GM18951 (cell line): Measurements from ENCODE around the gene OR5AU1.
"Not testable (repeated sequence)": the region's sequence is repeated elsewhere in the genome, so short reads cannot be mapped to it uniquely, and the experiment has no call there.

Experiments
- POLR2A ChIP-seq: IDR thresholded peaks from 4 replicates; pipeline ENCODE4 v1.6.1; 2011; ENCODE audit warnings: mild to moderate bottlenecking; ENCODE audit not compliant: insufficient read length, insufficient read depth; ENCODE audit errors: extremely low read depth
- in situ Hi-C: fragments of 300-500 bp; cut with MboI; formaldehyde crosslinking; loops from one replicate; pipeline ENCODE4 v1.12.0; 2022; ENCODE audit warnings: low sequenced_read_pairs, mixed read lengths, inconsistent platforms; ENCODE audit not compliant: unreplicated experiment

OR5AU1 gene

DNA sequence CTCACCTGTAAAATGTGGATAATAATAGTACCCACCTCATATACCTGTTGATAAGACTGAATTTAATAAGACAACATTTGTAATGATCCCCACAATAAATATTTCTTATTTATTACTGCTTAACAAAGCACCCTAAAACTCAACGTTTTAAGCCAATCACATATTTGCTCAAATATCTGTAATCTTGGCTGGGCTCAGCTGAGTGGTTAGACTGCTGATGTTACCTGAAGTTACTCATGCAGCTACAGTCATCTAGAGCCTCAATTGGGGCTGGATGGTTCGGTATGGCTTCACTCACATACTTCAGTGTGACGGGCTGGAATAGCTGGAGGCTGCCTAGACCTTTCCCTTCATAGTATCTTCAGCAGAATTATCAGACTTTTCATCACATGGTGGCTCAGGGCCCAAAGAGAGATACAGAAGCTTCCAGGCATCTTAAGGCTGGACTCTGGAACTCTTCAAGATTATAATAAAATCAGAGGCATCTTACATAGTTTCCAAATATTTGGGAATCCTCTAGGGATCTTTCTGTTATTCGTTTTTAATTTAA is 4.3 kb upstream of the OR5AU1 start:
- TF ChIP-seq POLR2A, result no peak
- in situ Hi-C loops, result no loop called here

DNA sequence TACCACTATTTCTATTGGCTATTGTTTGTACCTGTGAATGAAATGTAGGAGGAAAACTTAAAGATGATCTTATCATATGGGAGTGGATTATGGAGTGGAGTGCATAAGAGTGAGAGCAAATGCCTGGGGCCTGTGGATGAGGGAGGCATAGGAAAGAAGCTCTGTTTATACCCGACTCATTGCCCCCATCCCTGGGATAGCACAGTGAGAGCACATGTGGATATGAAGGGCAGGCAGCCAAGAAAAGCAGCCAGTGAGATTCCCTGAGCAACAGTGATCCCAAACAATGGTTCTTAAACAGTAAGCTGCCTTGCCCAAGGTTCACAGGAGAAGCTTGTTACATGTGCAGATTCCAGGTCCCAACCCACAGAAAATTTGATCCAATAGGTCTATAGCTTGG is 2.3 kb upstream of the OR5AU1 start:
- in situ Hi-C loops, result not testable (repeated sequence)

DNA sequence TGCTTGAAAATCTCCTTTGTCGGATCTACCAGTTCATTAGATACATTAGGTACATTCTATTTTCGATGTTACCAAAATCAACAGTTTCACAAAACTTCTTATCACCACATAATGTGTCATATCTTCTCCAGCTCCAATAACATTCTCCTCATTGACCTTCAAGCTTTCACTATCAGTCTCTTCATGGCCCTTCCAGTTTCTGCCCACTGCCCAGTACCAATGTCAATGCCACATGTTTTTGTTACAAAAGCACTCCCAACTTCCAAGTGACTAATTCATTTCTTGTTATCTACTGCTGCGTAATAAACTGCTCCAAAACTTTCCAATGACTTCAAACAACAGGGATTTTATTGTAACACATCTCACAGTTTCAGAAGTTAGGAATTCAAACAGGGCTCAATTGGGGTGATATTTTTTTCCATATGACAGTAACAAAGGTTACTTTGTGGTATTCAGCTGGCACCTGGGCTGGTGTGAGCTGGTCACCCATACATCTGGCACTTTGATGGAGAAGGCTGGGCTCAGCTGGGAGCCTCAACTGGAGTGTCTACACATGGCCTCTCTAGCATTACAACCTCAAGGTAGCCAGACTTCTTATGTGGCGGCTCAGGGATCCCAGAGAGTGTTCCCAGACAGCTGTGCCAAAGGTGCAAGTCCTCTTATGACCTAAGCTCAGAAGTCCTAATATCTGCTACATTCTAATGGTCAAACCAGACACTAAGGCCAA is 6.1 kb downstream of the OR5AU1 start:
- no peak for TF ChIP-seq POLR2A
- in situ Hi-C loops, result no loop called here

DNA sequence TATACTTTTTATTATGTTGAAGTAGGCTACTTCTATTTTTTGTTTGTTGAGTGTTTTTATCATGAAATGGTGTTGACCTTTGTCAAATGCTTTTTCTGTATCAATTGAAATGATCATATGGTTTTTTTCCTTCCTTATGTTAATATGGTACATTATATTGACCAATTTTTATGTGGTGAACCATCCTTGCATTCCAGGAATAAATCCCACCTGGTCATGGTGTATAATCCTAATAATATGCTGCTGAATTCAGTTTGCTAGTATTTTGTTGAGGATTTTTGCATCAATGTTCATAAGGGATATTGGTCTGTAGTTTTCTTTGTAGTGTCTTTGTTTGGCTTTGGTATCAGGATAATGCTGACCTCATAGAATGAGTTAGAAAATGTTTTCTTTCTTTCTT is 10.4 kb downstream of the OR5AU1 start:
- in situ Hi-C loops, result no loop called here
- no peak for TF ChIP-seq POLR2A

DNA sequence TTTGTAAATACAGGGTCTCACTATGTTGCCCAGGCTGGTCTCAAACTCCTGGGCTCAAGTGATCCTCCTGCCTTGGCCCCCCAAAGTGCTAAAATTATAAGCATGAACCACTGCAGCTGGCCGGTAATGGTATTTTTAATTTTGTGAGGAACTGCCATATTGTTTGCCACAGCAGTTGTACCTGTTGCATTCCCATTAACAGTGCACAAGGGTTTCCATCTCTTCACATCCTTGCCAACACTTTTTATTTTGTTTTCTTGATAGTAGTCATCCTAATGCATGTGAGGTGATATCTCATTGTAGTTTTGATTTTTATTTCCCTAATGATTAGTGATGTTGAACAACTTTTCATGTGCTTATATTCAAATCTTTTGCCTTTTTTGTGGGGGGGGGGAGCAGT is 13.5 kb downstream of the OR5AU1 start:
- in situ Hi-C loops, result no loop called here
- no peak for TF ChIP-seq POLR2A

DNA sequence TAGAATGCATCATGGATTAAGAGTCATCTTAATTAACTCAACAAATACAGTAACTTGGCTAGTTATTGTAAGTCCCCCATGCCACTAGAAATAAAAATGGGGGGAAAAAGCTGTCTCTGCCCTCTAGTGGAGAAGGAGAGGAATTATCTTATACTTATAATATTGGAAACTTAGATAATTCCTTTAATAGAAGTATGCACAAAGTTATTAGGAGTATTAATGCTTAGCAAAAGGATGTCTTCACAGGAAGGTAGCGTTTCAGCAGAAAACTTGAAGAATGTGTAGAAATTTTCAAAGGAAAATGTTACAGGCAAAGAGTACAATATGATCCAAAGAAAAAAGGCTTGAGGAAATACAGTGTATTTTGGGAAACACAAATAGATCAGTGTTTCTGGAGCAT is 19.8 kb downstream of the OR5AU1 start:
- in situ Hi-C loops, result no loop called here
- no peak for TF ChIP-seq POLR2A

DNA sequence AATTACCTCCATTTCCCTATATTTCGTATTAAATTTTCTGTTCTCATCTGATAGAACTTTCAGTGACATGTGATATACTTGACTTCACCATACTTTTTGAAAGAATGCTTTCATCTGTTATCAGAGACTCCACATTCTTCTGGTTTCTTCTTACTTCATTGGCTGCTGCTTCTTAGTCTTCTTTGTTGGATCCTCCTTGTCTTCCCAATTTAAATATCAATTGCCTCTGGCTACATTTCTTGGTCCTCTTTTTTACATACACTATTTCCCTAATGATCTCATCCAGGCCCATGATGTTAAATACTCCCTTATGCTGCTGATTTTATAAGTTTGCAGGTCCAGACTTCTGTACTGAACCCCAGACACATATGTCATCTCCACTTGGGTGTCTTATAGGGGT is 22.0 kb downstream of the OR5AU1 start:
- TF ChIP-seq POLR2A, result no peak
- in situ Hi-C loops, result no loop called here

DNA sequence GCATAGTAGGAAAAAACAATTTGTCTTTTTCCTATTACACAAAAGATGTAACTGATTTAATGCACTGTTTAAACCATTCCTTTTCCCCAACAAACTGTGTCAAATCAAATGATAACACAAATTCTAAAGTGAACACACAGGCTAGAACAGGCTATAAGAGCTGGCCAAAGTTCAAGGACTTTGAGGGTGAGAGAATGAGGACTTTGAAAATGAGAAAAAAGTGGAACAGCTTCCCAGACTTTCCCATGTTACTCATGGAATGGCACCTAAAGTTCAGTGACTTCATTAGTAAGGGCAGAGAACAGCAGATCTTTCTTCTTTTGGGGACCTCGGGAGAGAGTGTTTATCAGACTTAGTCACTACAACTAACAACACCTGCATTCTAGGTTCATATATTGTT is 32.4 kb downstream of the OR5AU1 start:
- no peak for TF ChIP-seq POLR2A
- in situ Hi-C loops, result no loop called here

DNA sequence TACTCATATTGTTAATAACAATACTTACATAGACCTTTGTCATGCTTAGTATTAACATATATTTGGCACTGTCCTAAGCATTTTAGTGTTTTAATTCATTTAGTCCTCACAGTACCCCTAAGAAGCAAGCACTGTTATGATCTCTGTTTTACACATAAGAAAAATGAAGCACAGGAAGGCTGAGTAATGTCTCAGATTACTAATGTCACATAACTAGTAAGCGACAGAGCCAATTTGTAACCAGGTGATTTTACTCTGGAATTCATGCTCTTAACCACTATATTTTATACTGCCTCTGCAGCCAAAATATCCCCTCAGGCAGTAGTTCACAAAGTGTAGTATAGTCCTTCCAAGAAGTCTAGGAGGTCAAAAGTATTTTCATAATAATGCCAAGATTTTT is 34.7 kb downstream of the OR5AU1 start:
- no peak for TF ChIP-seq POLR2A
- in situ Hi-C loops, result no loop called here

DNA sequence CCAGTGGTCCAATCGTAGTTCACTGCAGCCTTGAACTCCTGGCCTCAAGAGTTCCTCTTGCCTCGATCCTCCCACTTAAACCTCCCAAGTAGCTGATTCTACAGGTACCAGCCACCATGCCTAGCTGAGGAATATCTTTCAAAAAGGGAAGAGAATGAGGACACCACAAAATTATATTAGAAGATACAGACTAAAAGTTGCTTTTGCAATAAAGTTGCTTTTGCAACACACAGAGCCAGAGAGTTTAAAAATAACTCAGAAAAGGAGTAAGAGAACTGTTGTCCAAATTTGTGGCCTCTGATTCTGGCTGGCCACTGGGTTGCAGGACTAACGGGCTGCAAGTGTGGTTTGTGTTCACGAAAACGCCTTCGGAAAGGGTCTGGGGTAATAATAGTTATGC is 35.2 kb downstream of the OR5AU1 start:
- TF ChIP-seq POLR2A, result no peak
- in situ Hi-C loops, result no loop called here

DNA sequence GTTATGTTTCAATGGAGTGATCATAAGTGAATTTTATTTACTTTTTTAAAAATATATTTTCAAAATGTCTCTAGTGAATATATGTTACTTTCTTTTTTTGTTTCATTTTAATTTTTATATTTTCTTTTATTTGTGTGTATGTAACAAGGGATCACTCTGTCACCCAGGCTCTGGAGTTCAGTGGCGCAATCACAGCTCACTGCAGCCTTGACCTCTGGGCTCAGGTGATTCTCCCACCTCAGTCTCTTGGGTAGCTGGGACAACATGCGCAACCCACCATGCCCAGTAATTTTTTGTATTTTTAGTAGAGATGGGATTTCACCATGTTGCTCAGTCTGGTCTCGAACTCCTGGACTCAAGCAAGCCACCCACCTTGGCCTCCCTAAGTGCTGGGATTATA is 36.9 kb downstream of the OR5AU1 start:
- in situ Hi-C loops, result no loop called here
- TF ChIP-seq POLR2A, result no peak

DNA sequence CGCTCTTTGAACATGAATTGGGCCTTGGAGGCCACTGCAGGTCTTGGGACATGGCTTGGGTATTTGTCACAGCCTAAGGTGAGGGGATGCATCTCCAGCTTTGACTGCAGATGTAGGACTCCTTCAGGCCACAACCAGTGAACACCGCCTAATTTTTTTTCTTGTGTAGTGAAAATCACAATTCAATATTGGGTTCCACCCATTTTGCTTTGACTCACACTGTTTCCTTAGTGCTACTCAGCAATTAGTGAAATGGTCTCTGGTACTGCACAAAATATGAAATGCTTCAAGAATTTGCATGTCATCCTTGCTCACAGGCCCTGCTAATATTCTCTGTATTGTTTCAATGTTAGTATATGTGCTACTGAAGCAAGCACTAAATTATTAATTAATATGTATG is 42.5 kb downstream of the OR5AU1 start:
- in situ Hi-C loops, result no loop called here
- TF ChIP-seq POLR2A, result no peak

DNA sequence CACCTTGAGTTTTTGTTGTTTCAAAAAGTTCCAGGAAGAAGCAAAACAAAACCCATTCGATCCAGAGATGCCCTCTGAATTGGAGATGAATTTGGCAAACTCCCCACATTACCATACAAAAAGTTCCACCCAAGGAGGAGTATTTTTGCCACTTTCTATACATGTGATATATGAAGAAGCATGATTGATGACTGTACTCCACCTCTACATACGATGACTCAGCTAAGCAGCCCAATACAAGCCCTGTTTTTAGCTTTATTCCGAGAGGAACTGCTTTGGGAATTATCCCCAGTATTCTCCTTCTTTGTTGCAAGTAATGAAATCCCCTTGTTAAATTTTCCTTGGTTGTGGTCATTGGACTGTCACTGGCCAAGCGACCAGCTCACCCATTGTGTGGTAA is 43.6 kb downstream of the OR5AU1 start:
- no peak for TF ChIP-seq POLR2A
- in situ Hi-C loops, result no loop called here

DNA sequence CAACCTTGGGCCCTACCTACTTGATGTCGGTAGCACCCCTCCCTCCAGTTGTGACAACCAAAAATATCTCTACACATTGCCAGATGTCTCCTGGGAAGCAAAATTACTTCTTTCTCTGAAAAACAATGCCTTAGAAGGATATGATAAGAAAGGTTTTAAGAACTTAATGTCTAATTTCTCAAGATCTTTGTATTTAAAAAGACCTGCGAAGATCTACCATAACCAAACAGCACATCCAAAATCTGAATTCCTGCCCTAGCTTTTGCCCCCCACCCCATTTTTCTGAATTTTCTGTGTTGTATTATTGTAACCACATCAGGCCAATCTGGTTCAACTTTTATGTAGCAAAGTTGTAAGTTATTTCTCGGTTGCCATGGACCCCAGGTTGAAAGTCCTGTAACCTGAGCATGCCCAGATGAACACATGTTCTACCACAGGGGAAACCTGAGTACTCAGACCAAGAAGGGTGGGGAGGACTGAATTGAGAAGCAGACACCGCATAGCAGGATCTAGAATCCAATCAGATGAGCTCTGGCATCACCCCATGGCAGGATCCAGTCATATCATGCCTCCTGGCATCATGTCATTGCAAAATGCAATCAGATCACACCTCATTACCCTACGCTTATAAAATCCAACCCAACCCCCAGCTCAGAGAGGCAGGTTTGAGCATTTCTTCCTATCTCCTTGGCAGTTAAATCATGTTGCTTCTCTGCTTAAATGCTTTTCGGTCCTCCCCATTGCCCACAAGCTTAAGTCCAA is 46.3 kb downstream of the OR5AU1 start:
- no peak for TF ChIP-seq POLR2A
- in situ Hi-C loops, result no loop called here

DNA sequence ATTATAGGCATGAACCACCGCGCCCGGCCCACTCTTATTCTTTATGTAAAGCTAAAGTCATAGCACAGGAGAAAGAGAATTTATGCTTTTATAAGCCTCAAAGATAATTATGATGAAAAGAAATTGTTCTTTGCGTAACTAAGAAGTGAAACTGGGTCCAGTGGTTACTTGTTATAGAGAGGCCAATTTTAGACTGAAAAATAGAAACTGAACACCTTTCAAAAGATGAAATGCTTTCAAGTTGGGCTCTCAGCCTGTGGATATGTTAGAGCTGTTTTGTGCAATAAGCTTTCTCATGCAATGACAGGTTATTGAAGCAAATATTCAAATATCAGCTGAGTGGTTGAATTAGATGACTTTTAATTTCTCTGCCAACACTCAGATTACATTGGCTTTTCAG is 47.1 kb downstream of the OR5AU1 start:
- in situ Hi-C loops, result no loop called here
- no peak for TF ChIP-seq POLR2A
